Inflammatory macrophage (primary cell): ENCODE results near the gene COL5A1.
"Not testable (repeated sequence)": the region's sequence is repeated elsewhere in the genome, so short reads cannot be mapped to it uniquely, and the experiment has no call there.

Experiments
- DNase-seq, 2 donors: peaks; one replicate each; pipeline ENCODE4 v3.0.0-alpha.2; 2020 to 2022

COL5A1 gene

DNA sequence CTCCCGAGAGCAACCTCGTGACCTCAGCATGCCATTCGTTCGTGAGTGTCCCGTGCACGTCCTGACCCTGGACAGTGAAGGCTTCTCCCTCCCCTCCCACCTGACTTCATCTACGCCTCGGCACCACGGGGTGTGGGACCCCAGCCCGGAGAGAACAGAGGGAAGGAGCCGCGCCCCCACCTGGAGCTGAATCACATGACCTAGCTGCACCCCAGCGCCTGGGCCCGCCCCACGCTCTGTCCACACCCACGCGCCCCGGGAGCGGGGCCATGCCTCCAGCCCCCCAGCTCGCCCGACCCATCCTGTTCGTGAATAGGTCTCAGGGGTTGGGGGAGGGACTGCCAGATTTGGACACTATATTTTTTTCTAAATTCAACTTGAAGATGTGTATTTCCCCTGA is 200.7 kb downstream of the COL5A1 start:
- DNase-seq: no peak

DNA sequence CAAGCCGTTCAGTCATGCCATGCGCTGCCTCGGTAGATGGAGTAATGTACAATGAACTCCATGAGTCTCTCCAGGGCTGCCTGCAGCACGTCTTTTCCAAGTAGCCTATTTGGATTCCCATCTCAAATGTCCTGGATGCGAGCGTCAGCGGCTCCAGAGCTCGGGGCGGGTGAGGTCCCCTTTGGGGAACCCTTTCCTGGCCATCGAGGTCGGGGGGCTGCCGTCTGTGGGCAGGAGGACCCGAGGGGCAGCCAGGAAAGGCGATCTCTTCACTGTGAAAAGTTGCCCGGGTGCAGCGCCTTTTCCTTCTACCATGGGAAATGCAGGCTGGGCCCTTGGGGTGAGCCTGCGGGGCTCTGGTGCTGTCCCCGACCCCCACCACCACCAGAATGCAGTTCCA is 202.1 kb downstream of the COL5A1 start:
- no peak for DNase-seq

GRCh38 chr9:134844821-134845220 is 203.2 kb downstream of the COL5A1 start:
- no peak for DNase-seq

- DNase-seq: no peak
Observed at GRCh38 chr9:134846187-134846586, 204.6 kb downstream of the COL5A1 start.

DNA sequence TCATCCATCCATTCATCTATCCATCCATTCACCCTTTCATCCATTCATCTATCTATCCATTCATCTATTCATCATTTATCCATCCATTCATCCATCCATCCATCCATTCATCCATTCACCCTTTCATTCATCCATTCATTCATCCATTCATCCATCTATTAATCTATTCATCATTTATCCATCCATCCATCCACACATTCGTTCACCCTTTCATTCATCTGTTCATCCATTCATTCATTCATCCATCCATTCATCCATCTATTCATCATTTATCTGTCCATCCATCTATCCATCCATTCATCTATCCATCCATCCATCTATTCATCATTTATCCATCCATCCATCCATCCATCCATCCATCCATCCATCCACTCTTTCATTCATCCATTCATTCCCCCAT is 205.1 kb downstream of the COL5A1 start:
- no peak for DNase-seq

- DNase-seq: no peak
Observed at GRCh38 chr9:134847138-134847537, 205.5 kb downstream of the COL5A1 start.

DNA sequence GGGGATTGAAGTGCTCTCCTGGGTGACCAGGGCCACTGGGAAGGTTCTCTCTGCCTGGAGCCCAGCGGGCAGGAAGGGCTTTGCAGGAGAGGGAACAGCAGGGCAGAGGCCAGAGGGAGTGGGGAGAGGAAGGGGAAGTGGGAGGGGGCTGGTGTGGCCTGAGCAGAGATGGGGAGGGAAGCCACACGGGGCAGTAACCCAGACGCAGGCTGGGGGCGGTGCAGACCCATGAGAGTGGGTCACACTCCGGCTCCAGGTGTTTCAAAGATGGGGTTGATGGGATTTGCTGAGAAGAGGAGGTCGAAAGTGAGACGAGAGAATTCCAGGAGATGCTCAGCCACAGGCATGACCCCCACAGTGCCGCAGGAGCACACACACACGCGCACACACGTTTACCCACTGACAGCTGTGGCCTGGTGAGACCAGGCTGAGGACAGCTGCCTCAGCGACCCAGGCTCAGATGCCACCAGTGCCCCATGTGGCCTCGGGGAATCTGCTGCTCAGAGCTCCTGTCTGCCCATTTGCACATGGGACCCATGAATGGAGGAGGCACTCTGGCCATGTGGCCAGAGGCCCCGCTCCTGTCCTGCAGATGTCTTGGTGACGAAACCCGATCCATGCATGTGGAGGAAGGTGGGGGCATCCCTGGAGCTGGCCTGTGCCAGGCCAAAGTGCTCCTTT is 206.3 kb downstream of the COL5A1 start:
- no peak for DNase-seq

DNA sequence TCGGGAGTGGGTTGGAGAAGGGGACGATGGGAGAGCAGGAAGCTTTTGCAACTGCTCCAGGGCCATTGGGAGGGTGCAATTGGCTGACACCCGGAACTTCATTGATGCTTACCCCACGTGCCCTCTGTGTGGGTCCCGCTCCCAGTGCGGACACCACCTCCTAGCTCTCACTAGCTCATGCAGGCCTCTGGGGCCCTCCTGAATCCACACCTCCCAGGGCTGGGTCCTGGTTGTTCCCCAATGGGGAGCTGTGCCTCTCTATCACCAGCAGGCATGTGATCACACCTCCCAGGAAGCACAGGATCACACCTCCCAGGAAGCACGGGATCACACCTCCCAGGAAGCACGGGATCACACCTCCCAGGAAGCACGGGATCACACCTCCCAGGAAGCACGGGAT is 206.9 kb downstream of the COL5A1 start:
- no peak for DNase-seq

DNA sequence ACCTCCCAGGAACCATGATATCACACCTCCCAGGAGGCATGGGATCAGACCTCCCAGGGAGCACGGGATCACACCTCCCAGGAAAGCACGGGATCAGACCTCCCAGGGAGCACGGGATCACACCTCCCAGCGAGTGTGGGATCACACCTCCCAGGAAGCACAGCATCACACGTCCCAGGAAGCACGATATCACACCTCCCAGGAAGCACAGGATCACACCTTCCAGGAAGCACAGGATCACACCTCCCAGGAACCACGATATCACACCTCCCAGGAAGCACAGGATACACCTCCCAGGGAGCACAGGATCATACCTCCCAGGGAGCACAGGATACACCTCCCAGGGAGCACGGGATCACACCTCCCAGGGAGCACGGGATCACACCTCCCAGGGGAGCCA is 209.0 kb downstream of the COL5A1 start:
- DNase-seq: no peak

DNA sequence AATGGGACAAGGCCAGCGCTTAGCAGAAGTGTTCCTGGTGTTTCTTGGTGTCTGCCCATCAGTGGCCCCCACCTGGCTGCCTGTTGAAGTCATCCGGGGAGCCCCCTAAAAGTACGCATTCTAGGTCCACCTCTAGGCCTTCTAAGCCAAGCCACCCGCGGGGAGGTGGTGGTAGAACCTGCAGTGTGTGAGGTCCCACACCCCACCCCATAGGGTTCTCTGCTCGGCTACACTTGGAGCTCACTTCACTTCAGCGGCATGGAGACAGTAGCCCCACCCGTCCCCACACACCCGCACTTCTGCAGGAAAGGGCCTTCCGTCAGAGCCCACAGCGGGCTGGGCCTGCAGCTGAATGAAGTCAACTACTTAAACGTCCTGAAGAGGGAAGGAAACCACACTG is 209.4 kb downstream of the COL5A1 start:
- peak in 1 of 2 donors; percentile 11 for DNase-seq

- no peak for DNase-seq
Observed at GRCh38 chr9:134852906-134853654, 211.5 kb downstream of the COL5A1 start.

DNA sequence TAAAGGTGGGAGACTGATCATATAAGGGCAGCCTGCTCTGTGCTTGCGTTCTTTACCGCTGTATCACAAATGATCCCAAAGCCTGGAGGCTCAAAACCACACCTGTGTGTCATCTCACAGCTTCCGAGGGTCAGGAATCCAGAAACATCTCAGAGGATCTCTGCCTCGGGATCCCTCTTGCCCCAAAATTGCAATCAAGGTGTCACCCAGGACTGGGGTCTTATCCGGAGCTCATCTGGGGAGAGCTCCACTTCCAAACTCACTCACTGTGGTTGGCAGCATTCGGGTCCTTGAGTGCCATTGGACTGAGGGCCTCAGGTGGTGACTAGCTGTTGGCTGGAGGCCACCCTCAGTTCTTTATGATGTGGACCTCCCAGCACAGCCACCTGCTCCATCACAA is 212.3 kb downstream of the COL5A1 start:
- DNase-seq: no peak

DNA sequence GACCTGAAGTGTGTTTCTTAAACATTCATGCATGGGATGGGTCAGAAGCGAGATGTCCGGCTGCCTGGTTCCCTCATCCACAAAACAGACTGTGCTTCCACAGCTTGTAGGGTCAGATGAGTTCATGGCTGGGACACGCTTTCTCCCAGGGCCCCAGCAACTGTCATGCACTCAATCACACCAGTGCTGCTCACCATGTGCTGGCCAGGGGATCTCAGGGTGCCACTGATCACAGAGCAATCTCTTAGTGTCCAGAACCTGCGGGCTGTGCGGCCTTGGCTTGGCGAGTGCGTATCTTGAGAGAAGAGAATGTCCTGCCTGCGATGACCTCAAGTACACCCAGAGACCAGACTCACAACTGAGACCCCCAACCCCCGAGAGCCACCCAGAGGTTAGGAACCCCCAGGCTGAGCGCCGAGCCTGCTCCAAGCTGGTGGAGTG is 213.0 kb downstream of the COL5A1 start:
- no peak for DNase-seq

DNA sequence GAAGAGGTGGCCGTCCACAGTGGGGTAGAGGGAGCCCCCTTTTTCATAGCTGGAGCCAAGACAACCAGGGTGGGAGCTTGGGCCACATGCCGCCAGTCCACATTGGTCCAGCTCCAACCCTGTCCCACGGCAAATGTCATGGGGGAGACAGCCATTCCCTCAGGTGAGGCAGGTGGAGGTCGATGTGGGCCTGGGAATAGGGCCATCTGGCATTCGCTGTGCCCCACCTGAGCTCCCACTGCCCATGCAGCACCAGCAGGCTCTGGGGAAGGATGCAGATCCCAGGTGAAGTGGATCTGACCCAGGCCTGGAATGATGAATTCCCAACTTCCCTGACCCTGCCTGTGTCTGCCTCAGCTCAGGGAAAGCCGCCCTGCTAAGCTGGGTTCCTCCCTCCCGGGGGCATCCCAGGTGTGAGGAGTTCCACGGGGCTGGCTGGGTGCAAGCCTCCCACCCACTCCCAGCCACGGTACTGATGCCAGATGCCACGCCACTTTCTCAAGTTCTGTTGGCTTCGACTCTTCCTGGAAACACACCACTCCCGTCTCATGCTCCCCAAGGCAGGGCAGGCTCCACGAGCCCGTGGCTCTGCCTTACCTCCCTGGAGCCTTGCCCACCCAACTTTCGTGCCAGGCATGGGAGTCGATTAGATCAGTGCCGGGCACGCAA is 213.8 kb downstream of the COL5A1 start:
- no peak for DNase-seq

- no peak for DNase-seq
Observed at GRCh38 chr9:134855900-134856377, 214.3 kb downstream of the COL5A1 start.

GRCh38 chr9:134857451-134857850 is 215.8 kb downstream of the COL5A1 start:
- not testable (repeated sequence) for DNase-seq

DNA sequence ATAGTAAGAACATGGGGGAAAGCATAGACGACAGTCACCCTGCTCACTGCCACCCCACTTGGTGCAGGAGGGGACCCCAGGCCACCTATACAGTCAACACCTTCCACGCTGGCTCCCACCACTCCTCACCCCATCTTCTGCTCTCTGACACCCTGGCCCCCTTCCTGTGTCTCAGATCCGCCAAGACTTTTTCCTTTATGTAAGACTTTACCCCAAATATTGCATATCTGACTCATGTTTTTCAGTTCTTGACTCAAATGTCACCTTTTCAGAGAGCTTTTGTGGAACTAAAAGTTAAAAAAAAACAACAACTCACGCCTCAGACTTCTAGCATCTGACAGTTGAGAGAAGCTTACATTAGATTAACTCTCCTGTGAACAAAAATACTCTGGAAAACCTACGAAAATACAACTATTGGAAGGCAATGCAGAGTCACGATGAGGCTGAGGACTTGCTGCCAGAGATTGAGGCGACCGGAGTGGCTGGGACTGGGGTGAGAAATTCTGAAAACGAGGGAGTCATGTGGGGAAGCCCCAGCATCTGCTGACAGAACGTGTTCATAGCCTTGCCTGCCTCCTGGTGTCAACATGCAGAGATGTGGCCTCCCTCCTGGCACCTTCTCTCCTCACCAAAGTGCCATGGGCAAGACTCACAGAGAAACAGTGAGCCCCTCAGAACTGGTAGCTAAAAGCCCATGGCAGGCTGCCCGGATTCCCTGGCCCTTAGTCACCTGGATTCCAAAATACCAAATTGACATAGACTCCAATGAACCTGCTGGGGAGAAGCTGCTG is 216.6 kb downstream of the COL5A1 start:
- DNase-seq: no peak

GRCh38 chr9:134860510-134860909 is 218.9 kb downstream of the COL5A1 start:
- DNase-seq: no peak

GRCh38 chr9:134861595-134862334 is 220.2 kb downstream of the COL5A1 start:
- no peak for DNase-seq

GRCh38 chr9:134863306-134863902 is 221.8 kb downstream of the COL5A1 start:
- no peak for DNase-seq
